Measurements from ENCODE around the gene STARD5.

DNA sequence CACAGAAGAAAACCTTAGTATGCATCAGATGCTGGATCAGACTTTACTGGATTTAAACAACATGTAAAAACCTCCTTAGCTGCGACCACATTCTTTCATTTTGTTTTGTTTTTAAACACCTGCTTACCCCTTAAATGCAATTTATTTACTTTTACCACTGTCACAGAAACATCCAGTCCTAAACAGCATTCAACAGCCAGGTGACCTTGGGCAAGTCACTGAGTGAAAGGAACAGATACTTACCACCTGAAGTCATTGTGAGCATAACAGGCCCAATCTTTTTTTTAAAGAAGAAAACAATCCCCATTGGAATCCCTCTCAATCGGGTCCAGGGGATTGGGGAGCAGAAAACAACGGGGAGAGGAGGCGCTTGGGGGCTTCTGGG, 390 bp downstream of the STARD5 start:
- TF ChIP-seq, protein P1, sequence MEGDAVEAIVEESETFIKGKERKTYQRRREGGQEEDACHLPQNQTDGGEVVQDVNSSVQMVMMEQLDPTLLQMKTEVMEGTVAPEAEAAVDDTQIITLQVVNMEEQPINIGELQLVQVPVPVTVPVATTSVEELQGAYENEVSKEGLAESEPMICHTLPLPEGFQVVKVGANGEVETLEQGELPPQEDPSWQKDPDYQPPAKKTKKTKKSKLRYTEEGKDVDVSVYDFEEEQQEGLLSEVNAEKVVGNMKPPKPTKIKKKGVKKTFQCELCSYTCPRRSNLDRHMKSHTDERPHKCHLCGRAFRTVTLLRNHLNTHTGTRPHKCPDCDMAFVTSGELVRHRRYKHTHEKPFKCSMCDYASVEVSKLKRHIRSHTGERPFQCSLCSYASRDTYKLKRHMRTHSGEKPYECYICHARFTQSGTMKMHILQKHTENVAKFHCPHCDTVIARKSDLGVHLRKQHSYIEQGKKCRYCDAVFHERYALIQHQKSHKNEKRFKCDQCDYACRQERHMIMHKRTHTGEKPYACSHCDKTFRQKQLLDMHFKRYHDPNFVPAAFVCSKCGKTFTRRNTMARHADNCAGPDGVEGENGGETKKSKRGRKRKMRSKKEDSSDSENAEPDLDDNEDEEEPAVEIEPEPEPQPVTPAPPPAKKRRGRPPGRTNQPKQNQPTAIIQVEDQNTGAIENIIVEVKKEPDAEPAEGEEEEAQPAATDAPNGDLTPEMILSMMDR (IDR thresholded peaks at IDR 0.05; ENCODE audit: borderline replicate concordance, extremely low read depth, low read length, poor library complexity, severe bottlenecking): no peak
- TF ChIP-seq EZH2 (IDR thresholded peaks at IDR 0.05; ENCODE audit: borderline replicate concordance, low read depth, low read length, severe bottlenecking): no peak

Data from DND-41 (cell line).